K562 (cell line): ENCODE results near the gene IRF2BP2. TPM values are rescaled to one million over a fixed set of nuclear protein-coding genes. Genes with fewer than 3 reads are reported as not detected.

Experiments used
- ATAC-seq: fragments of 200-7000 bp; cut with Tn5 transposase; 3 replicates; pipeline ENCODE4 v1.9.1; 2020; ENCODE audit warnings: moderate library complexity
- BruUV-seq: library from RNA; stranded (reverse); fragments of 400-500 nt; replicated peaks from 2 replicates; lab custom pipeline; 2021; lab: Mats Ljungman, UMichigan
- CTCF ChIA-PET: fragments of 300-600 bp; formaldehyde crosslinking; extraction: SDS; loops from one replicate; lab custom pipeline; 2021; ENCODE audit warnings: low intra/inter-chr PET ratio; lab: Yijun Ruan, JAX
- POLR2A ChIA-PET: fragments of 300-600, 350-650 bp; sonication (Branson Sonifier 250); formaldehyde crosslinking; extraction: SDS; loops from one replicate; lab custom pipeline; 2021; ENCODE audit warnings: antibody characterized with exemption, inconsistent platforms; lab: Yijun Ruan, JAX
- DNase-seq, 4 experiments: peaks; one replicate each; pipeline versions ENCODE4 v3.0.0 to v3.0.0-alpha.2; 2011 to 2018; ENCODE audit warnings: low spot score in 3 of 4, mixed read lengths in 3 of 4; ENCODE audit errors: extremely low read depth in 1 of 4
- FAIRE-seq: peaks from 2 replicates; lab custom pipeline; 2011; peaks lifted over from hg19 to GRCh38; lab: Jason Lieb, UNC
- H2AFZ ChIP-seq: 2 replicates; pipeline ENCODE4 v1.6.0; 2011; ENCODE audit warnings: low read depth, low read length, control low read depth, inconsistent platforms
- H3K27ac ChIP-seq: fragments of 200-600 bp; 3 replicates; pipeline ENCODE4 v1.8.0; 2011; ENCODE audit warnings: low read depth, mild to moderate bottlenecking, control low read depth, inconsistent platforms, low read length, moderate library complexity, mixed read lengths; ENCODE audit errors: extremely low read depth
- H3K27me3 ChIP-seq, 2 experiments: fragments of 300-600 bp in 1 of 2; 2 replicates in 1 of 2; 3 replicates in 1 of 2; pipeline versions ENCODE4 v1.6.0 to v1.8.0; 2011; ENCODE audit warnings: inconsistent platforms in 2 of 2, low read length in 2 of 2, mild to moderate bottlenecking in 1 of 2, mixed read lengths in 1 of 2, moderate library complexity in 1 of 2; ENCODE audit not compliant: control insufficient read depth in 2 of 2, insufficient read depth in 2 of 2
- H3K36me3 ChIP-seq: fragments of 300-600 bp; 3 replicates; pipeline ENCODE4 v1.8.0; 2011; ENCODE audit warnings: mild to moderate bottlenecking, low read length, inconsistent platforms; ENCODE audit not compliant: control insufficient read depth, insufficient read depth
- H3K4me1 ChIP-seq, 2 experiments: fragments of 200-600 bp in 1 of 2; replicated peaks in 1 of 2; 2 replicates in 1 of 2; 3 replicates in 1 of 2; pipeline versions ENCODE4 v1.5.1 to v1.8.0; 2011; ENCODE audit warnings: inconsistent platforms in 2 of 2, low read length in 2 of 2, mild to moderate bottlenecking in 1 of 2, mixed read lengths in 1 of 2, moderate library complexity in 1 of 2; ENCODE audit not compliant: control insufficient read depth in 2 of 2, insufficient read depth in 2 of 2
- H3K4me2 ChIP-seq: 2 replicates; pipeline ENCODE4 v1.6.1; 2011; ENCODE audit warnings: low read length, control low read depth, inconsistent platforms, mixed read lengths; ENCODE audit not compliant: insufficient read depth
- H3K4me3 ChIP-seq: fragments of 200-600 bp; sonication (generic), shearing (Covaris generic); 2 replicates; pipeline ENCODE4 v1.5.1; 2016; ENCODE audit warnings: control low read depth, inconsistent platforms
- H3K79me2 ChIP-seq: fragments of 200-600 bp; 3 replicates; pipeline ENCODE4 v1.8.0; 2011; ENCODE audit warnings: low read length, inconsistent platforms; ENCODE audit not compliant: control insufficient read depth, insufficient read depth
- H3K9ac ChIP-seq, 2 experiments: 2 replicates each; pipeline versions ENCODE4 v1.6.0 to v1.6.1; 2011; ENCODE audit warnings: low read depth in 2 of 2, low read length in 2 of 2, control low read depth in 1 of 2, inconsistent platforms in 1 of 2, mild to moderate bottlenecking in 1 of 2, mixed read lengths in 1 of 2; ENCODE audit not compliant: insufficient read depth in 1 of 2
- H3K9me1 ChIP-seq: one replicate; pipeline ENCODE4 v1.6.0; 2011; ENCODE audit warnings: inconsistent platforms, mild to moderate bottlenecking, low read length, moderate library complexity; ENCODE audit not compliant: control insufficient read depth, insufficient read depth
- H3K9me3 ChIP-seq: replicated peaks from 2 replicates; pipeline ENCODE4 v1.5.1; 2011; ENCODE audit warnings: low read depth, low read length, inconsistent platforms; ENCODE audit not compliant: control insufficient read depth, insufficient read depth
- H4K20me1 ChIP-seq: replicated peaks from 2 replicates; pipeline ENCODE4 v1.6.1; 2011; ENCODE audit warnings: low read length, inconsistent platforms, mixed read lengths; ENCODE audit not compliant: control insufficient read depth, insufficient read depth
- KDM2B ChIP-seq: fragments of 250-450 bp; sonication (Bioruptor Pico); IDR thresholded peaks from 2 replicates; pipeline ENCODE4 v1.8.0; 2021; ENCODE audit warnings: mild to moderate bottlenecking, moderate library complexity
- MCM3 ChIP-seq: fragments of 450-650 bp; IDR thresholded peaks from 2 replicates; pipeline ENCODE4 v1.6.1; 2016
- MYC ChIP-seq, 2 experiments: fragments of 250-450 bp in 1 of 2; sonication (Bioruptor Pico) in 1 of 2; IDR thresholded peaks; 2 replicates each; pipeline versions ENCODE4 v1.5.1 to v1.6.1; 2012 to 2021; ENCODE audit warnings: low read depth in 2 of 2, borderline replicate concordance in 1 of 2, improper control_type of control experiment in 1 of 2, low read length in 1 of 2, mild to moderate bottlenecking in 1 of 2, moderate library complexity in 1 of 2
- PHTF2 ChIP-seq: fragments of 250-450 bp; sonication (Bioruptor Pico); IDR thresholded peaks from 2 replicates; pipeline ENCODE4 v1.5.0; 2021; ENCODE audit warnings: mild to moderate bottlenecking
- PURB ChIP-seq: sonication (generic); formaldehyde crosslinking; IDR thresholded peaks from 2 replicates; pipeline ENCODE4 v1.9.0; 2021; ENCODE audit warnings: low read depth, mild to moderate bottlenecking, missing genetic modification reagents
- RBM14 ChIP-seq: fragments of 200-400 bp; formaldehyde crosslinking; IDR thresholded peaks from 2 replicates; pipeline ENCODE4 v1.6.1; 2018; ENCODE audit warnings: low read depth, mild to moderate bottlenecking, low read length, moderate library complexity, borderline replicate concordance; ENCODE audit not compliant: insufficient read depth
- RREB1 ChIP-seq: fragments of 250-450 bp; sonication (Bioruptor Pico); IDR thresholded peaks from 2 replicates; pipeline ENCODE4 v1.4.0; 2020
- TOE1 ChIP-seq, 2 experiments: fragments of 450-650 bp in 1 of 2; sonication (generic) in 1 of 2; formaldehyde crosslinking in 1 of 2; IDR thresholded peaks; 2 replicates each; pipeline versions ENCODE4 v1.7.1 to v1.8.0; 2016 to 2022; ENCODE audit warnings: borderline replicate concordance in 2 of 2, mild to moderate bottlenecking in 2 of 2, antibody characterized with exemption in 1 of 2, inconsistent platforms in 1 of 2, low read depth in 1 of 2, missing genetic modification reagents in 1 of 2, moderate library complexity in 1 of 2
- ZBTB26 ChIP-seq: fragments of 450-650 bp; formaldehyde crosslinking; IDR thresholded peaks from 2 replicates; pipeline ENCODE4 v1.4.0; 2022; ENCODE audit warnings: missing genetic modification characterization
- ZNF134 ChIP-seq: fragments of 250-450 bp; sonication (Bioruptor Pico); conservative IDR thresholded peaks from 2 replicates; pipeline ENCODE4 v1.4.0; 2020
- ZNF785 ChIP-seq: fragments of 250-450 bp; sonication (Bioruptor Pico); IDR thresholded peaks from 2 replicates; pipeline ENCODE4 v1.4.0; 2020; ENCODE audit warnings: mild to moderate bottlenecking
- WGBS: fragments of 100-300 bp; shearing (Covaris generic); methylation state at CpG from one replicate; pipeline ENCODE4 v1.1.6; 2016; ENCODE audit warnings: low coverage, mixed read lengths; ENCODE audit not compliant: insufficient coverage; ENCODE audit errors: missing lambda C conversion rate; 5-methylcytosine and 5-hydroxymethylcytosine counted together
- in situ Hi-C: fragments of 300-500 bp; cut with MboI; formaldehyde crosslinking; loops from 4 replicates; pipeline ENCODE4 v1.15.0; 2018; ENCODE audit warnings: inconsistent platforms, mixed read lengths
- intact Hi-C: fragments of 100-400 bp; cut with micrococcal nuclease; formaldehyde crosslinking; loops from 2 replicates; pipeline ENCODE4 v1.14.2; 2022
- polyA plus RNA-seq, 8 experiments: library from polyadenylated mRNA; depleted of rRNA in 4 of 8; stranded (reverse) in 5 of 8; unstranded in 3 of 8; fragments of >200 nt; fragmentation: Nextera tagmentation in 2 of 8; fragmentation: Illumina TruSeq in 1 of 8; extraction: Ambion mirVana in 2 of 8; extraction: Trizol in 1 of 8; gene quantifications; 2 replicates each; pipeline versions ENCODE4 v1.2.1 to v1.2.3, GENCODE V29; 2011 to 2014; ENCODE audit warnings: inconsistent platforms in 1 of 8, missing spikeins in 1 of 8
- total RNA-seq, 7 experiments: library from RNA; depleted of rRNA in 6 of 7; stranded (reverse); fragments of >200 nt in 6 of 7; fragmentation: Illumina TruSeq in 2 of 7; extraction: Trizol in 2 of 7; gene quantifications; 2 replicates each; pipeline versions ENCODE4 v1.2.1 to v1.2.3, GENCODE V29; 2011 to 2021; ENCODE audit warnings: low replicate concordance in 1 of 7
- TF ChIP-seq, protein P1 (sequence below), 2 experiments: IDR thresholded peaks in 1 of 2; conservative IDR thresholded peaks in 1 of 2; 2 replicates each; pipeline ENCODE4 v1.6.1; 2016; ENCODE audit warnings: low read depth in 2 of 2, mild to moderate bottlenecking in 1 of 2, missing compliant biosample characterization in 1 of 2, missing genetic modification characterization in 1 of 2, moderate library complexity in 1 of 2

IRF2BP2 gene
- total and polyA plus RNA-seq, 9 of the 15 experiments (the other 6 are each of a cell fraction or from before 2014, with no cell fraction given), result 7.7 to 68.6 (median 22.1) TPM

DNA sequence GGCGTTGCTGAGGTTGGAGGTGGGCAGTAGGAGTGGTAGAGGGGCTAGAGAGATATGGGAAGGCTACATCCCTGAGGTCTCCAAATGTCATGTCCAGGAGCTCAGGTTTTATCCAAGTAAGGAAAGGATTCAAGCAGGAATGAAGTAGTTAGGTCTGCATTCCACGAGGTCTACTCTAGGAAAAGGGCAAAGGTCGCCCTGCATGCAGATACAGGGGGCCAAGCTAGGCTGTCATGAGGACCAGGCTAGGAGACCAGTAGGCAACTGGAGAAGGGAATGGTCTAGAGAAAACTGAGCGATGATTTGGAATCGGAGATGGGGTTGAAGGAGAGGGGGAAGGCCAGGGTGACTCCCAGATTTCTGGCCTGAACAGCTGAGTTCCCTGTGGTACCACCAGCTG, 48.7 kb downstream of the IRF2BP2 start:
- Histone ChIP-seq H3K9me3 (no peaks in the 10 kb centered on the region), H3K79me2 (no peaks in the 10 kb centered on the region), H3K27me3 (no peaks in the 10 kb centered on the region), H3K4me2 (no peak overlapping the region), H2AFZ (no peak overlapping the region), H3K9ac (no peak overlapping the region), H3K36me3 (no peaks in the 10 kb centered on the region), H4K20me1 (no peaks in the 10 kb centered on the region), H3K4me1 (peaks cover 8 to 23% of the 10 kb centered on the region in 2 experiments; a peak in 4 of 5 replicates), H3K27ac (no peak overlapping the region), H3K4me3 (no peak overlapping the region), H3K9me1 (no peaks in the 10 kb centered on the region)
- intact Hi-C loops (no loop called here), in situ Hi-C loops (no loop called here)
- BruUV-seq, result no TSS peak
- ATAC-seq, result no peak
- DNase-seq, result no peak
- CTCF ChIA-PET, result no interaction called here
- POLR2A ChIA-PET, result interaction anchor here (0.8 to 2.5 kb wide), 5 partner anchors 9 to 24 kb away, joined by 3 to 6 read pairs (median 4); no protein-coding TSS in a partner anchor
- FAIRE-seq, result no peak
- 75% methylated on average over 5 of the region's 5 CpGs for WGBS
- TF ChIP-seq RBM14 (no peak), ZBTB26 (no peak), TOE1 (IDR thresholded peaks at IDR 0.05; ENCODE audit: borderline replicate concordance) (no peak), TOE1 (CRISPR knock-in tag; IDR thresholded peaks at IDR 0.05; ENCODE audit: borderline replicate concordance, low read depth) (no peak), MCM3 (no peak), PHTF2 (CRISPR knock-in tag) (no peak), PURB (no peak), MYC (IDR thresholded peaks at IDR 0.05; ENCODE audit: low read depth, low read length) (no peak), MYC (CRISPR knock-in tag; IDR thresholded peaks at IDR 0.05; ENCODE audit: borderline replicate concordance, low read depth) (no peak), KDM2B (CRISPR knock-in tag) (no peak), RREB1 (no peak), ZNF134 (CRISPR knock-in tag) (no peak), ZNF785 (CRISPR knock-in tag) (no peak)
- TF ChIP-seq, protein P1, sequence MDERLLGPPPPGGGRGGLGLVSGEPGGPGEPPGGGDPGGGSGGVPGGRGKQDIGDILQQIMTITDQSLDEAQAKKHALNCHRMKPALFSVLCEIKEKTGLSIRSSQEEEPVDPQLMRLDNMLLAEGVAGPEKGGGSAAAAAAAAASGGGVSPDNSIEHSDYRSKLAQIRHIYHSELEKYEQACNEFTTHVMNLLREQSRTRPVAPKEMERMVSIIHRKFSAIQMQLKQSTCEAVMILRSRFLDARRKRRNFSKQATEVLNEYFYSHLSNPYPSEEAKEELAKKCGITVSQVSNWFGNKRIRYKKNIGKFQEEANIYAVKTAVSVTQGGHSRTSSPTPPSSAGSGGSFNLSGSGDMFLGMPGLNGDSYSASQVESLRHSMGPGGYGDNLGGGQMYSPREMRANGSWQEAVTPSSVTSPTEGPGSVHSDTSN (CRISPR knock-in tag; IDR thresholded peaks at IDR 0.05; ENCODE audit: low read depth), result no peak
- TF ChIP-seq, protein P1 (tag; conservative IDR thresholded peaks at IDR 0.05; ENCODE audit: low read depth), result no peak
